HCT116 (cell line): ENCODE results near the gene CWC15.

Source experiments
- ATF3 ChIP-seq: IDR thresholded peaks from 2 replicates; pipeline ENCODE4 v1.6.1; 2012
- CEBPB ChIP-seq: IDR thresholded peaks from 2 replicates; pipeline ENCODE4 v1.6.1; 2012; ENCODE audit warnings: low read depth
- CTCF ChIP-seq, 3 experiments: fragments of 200-600 bp in 1 of 3; sonication (generic) in 1 of 3; IDR thresholded peaks in 2 of 3; conservative IDR thresholded peaks in 1 of 3; 2 replicates each; pipeline ENCODE4 v1.5.1; 2012 to 2017; ENCODE audit warnings: low read depth in 2 of 3, low read length in 2 of 3, antibody characterized with exemption in 1 of 3, borderline replicate concordance in 1 of 3, control low read depth in 1 of 3, mild to moderate bottlenecking in 1 of 3, mixed read lengths in 1 of 3, mixed run types in 1 of 3, moderate library complexity in 1 of 3; ENCODE audit not compliant: insufficient read depth in 1 of 3
- EZH2phosphoT487 ChIP-seq: fragments of 200-600 bp; IDR thresholded peaks from 2 replicates; pipeline ENCODE4 v1.6.1; 2018; ENCODE audit warnings: antibody characterized with exemption, borderline replicate concordance
- POLR2A ChIP-seq: IDR thresholded peaks from 2 replicates; pipeline ENCODE4 v1.7.0; 2011; ENCODE audit warnings: borderline replicate concordance; ENCODE audit not compliant: insufficient read depth, insufficient read length; ENCODE audit errors: extremely low read depth
- RAD21 ChIP-seq: IDR thresholded peaks from 2 replicates; pipeline ENCODE4 v1.6.1; 2012; ENCODE audit warnings: low read depth, mild to moderate bottlenecking
- SP1 ChIP-seq: IDR thresholded peaks from 2 replicates; pipeline ENCODE4 v1.6.1; 2012; ENCODE audit warnings: low read depth
- SRF ChIP-seq: IDR thresholded peaks from 2 replicates; pipeline ENCODE4 v1.6.1; 2012; ENCODE audit warnings: low read depth
- TCF7L2 ChIP-seq: IDR thresholded peaks from 2 replicates; pipeline ENCODE4 v1.7.0; 2011; ENCODE audit warnings: borderline replicate concordance, inconsistent platforms; ENCODE audit not compliant: insufficient read depth, insufficient read length; ENCODE audit errors: extremely low read depth
- ZFX ChIP-seq: fragments of 450-650 bp; IDR thresholded peaks from 2 replicates; pipeline ENCODE4 v1.6.1; 2017
- ZNF274 ChIP-seq: fragments of 200-500 bp; sonication (Bioruptor generic); IDR thresholded peaks from 2 replicates; pipeline ENCODE4 v1.6.1; 2014; ENCODE audit warnings: mild to moderate bottlenecking, low read depth, low read length, inconsistent platforms

GRCh38 chr11:94958121-94958696 lies 15.1 kb downstream of the CWC15 start:
- TF ChIP-seq SP1 (no peak), ATF3 (no peak), CTCF (IDR thresholded peaks at IDR 0.05 in 2 of 3, conservative IDR thresholded peaks at IDR 0.05 in 1 of 3; ENCODE audit: borderline replicate concordance in 1 of 3, insufficient read depth in 1 of 3, low read depth in 2 of 3, low read length in 2 of 3) (no peak), POLR2A (no peak), SRF (no peak), ZNF274 (no peak), EZH2phosphoT487 (no peak), CEBPB (no peak), ZFX (no peak), RAD21 (no peak), TCF7L2 (no peak)
